ENCODE measurements around the gene CCDC149. TPM values are rescaled to one million over a fixed set of nuclear protein-coding genes. Genes with fewer than 3 reads are reported as not detected.

CCDC149 gene
- total RNA-seq, 1 experiment from 2014 or later = 5.3 TPM

DNA sequence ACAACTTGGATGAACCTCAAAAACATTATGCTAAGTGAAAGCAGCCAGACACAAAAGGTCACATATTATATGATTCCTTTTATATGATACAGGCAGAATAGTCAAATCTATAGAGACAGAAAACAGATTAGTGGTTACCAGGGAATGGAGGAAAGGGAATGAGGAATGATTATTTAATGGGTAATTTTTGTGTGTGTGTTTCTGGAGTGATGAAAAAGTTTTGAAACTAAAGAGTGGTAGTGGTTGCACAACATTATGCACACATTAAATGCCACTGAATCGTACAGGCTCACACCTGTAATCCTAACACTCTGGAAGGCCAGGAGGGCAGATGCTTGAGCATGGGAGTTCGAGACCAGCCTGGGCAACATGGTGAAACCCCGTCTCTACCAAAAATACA, 137.1 kb downstream of the CCDC149 start:
- POLR2A ChIA-PET = no interaction called here

GRCh38 chr4:24775032-24775605, 137.7 kb downstream of the CCDC149 start:
- no peak for DNase-seq (ENCODE audit: low read depth, low spot score)
- no peak overlapping the region for H3K9ac ChIP-seq (ENCODE audit: low read length)
- H3K4me1 ChIP-seq (ENCODE audit: control insufficient read depth in 1 of 2, insufficient read depth in 2 of 2, low read length in 2 of 2) = peaks cover 0 to 8% of the 10 kb centered on the region in 2 experiments; a peak in 2 of 4 replicates
- H3K36me3 ChIP-seq (ENCODE audit: control insufficient read depth in 1 of 2, insufficient read depth in 2 of 2, low read length in 2 of 2) = no peaks in the 10 kb centered on the region
- H3K79me2 ChIP-seq (ENCODE audit: insufficient read depth, low read length) = no peaks in the 10 kb centered on the region
- CTCF ChIA-PET = no interaction called here
- no peak for ATAC-seq
- intact Hi-C loops (cut with micrococcal nuclease) = no loop called here
- no TSS peak for BruUV-seq (replicated peaks)
- POLR2A ChIA-PET = no interaction called here
- RAD21 ChIA-PET (ENCODE audit: low non-redundant PET in 1 of 2, low total read pairs in 2 of 2, uncharacterized antibody in 2 of 2, unreplicated experiment in 2 of 2) = no interaction called here
- no peaks in the 10 kb centered on the region for H3K9me3 ChIP-seq (ENCODE audit: control insufficient read depth in 1 of 2, insufficient read depth in 1 of 2, low read depth in 1 of 2, low read length in 2 of 2)
- H4K20me1 ChIP-seq (ENCODE audit: insufficient read depth) = no peaks in the 10 kb centered on the region
- no peak for TF ChIP-seq SRF (IDR thresholded peaks at IDR 0.05; ENCODE audit: low read depth)
- TF ChIP-seq ZNF274 (IDR thresholded peaks at IDR 0.05; ENCODE audit: low read depth, low read length) = no peak
- no peak overlapping the region for H2AFZ ChIP-seq (ENCODE audit: low read depth, low read length, poor library complexity, severe bottlenecking)
- no peak overlapping the region for H3K27ac ChIP-seq (ENCODE audit: low read depth, low read length)
- H3K4me3 ChIP-seq (replicated peaks in 1 of 2; ENCODE audit: low read depth in 1 of 2, low read length in 2 of 2) = no peak overlapping the region
- H3K9me2 ChIP-seq (ENCODE audit: insufficient read depth) = no peaks in the 10 kb centered on the region
- H3K27me3 ChIP-seq (ENCODE audit: insufficient read depth, low read length) = peaks cover 3% of the 10 kb centered on the region; the same call in 1 of the 2 replicates
- no peak overlapping the region for H3K4me2 ChIP-seq (ENCODE audit: low read length)

More for the DNA sequence above, 137.1 kb downstream of the CCDC149 start:
- peaks cover 0 to 1% of the 10 kb centered on the region in 2 experiments; a peak in 1 of 4 replicates for H3K4me1 ChIP-seq (ENCODE audit: control insufficient read depth in 1 of 2, insufficient read depth in 2 of 2, low read length in 2 of 2)
- no peak overlapping the region for H3K4me2 ChIP-seq (ENCODE audit: low read length)
- H3K9me3 ChIP-seq (ENCODE audit: control insufficient read depth in 1 of 2, insufficient read depth in 1 of 2, low read depth in 1 of 2, low read length in 2 of 2) = no peaks in the 10 kb centered on the region
- CTCF ChIA-PET = no interaction called here
- H3K27me3 ChIP-seq (ENCODE audit: insufficient read depth, low read length) = peaks cover 7% of the 10 kb centered on the region; the same call in 1 of the 2 replicates
- H3K9ac ChIP-seq (ENCODE audit: low read length) = no peak overlapping the region
- intact Hi-C loops (cut with micrococcal nuclease) = no loop called here
- ATAC-seq = no peak
- BruUV-seq (replicated peaks) = no TSS peak
- RAD21 ChIA-PET (ENCODE audit: low non-redundant PET in 1 of 2, low total read pairs in 2 of 2, uncharacterized antibody in 2 of 2, unreplicated experiment in 2 of 2) = no interaction called here
- no peaks in the 10 kb centered on the region for H4K20me1 ChIP-seq (ENCODE audit: insufficient read depth)
- no peaks in the 10 kb centered on the region for H3K9me2 ChIP-seq (ENCODE audit: insufficient read depth)
- TF ChIP-seq EGR1 (IDR thresholded peaks at IDR 0.05; ENCODE audit: low read depth) (no peak), ATF3 (IDR thresholded peaks at IDR 0.05) (no peak), CBX3 (IDR thresholded peaks at IDR 0.05; ENCODE audit: low read depth) (no peak), SP1 (IDR thresholded peaks at IDR 0.05; ENCODE audit: low read depth) (no peak), JUND (IDR thresholded peaks at IDR 0.05) (no peak), ZFX (IDR thresholded peaks at IDR 0.05) (no peak), SRF (IDR thresholded peaks at IDR 0.05; ENCODE audit: low read depth) (no peak), MAX (IDR thresholded peaks at IDR 0.05) (no peak), YY1 (IDR thresholded peaks at IDR 0.05; ENCODE audit: extremely low read depth, insufficient replicate concordance, low read depth, low read length) (no peak), RAD21 (IDR thresholded peaks at IDR 0.05; ENCODE audit: low read depth) (no peak), CEBPB (IDR thresholded peaks at IDR 0.05; ENCODE audit: low read depth) (no peak), EZH2phosphoT487 (IDR thresholded peaks at IDR 0.05; ENCODE audit: borderline replicate concordance) (no peak), ZNF274 (IDR thresholded peaks at IDR 0.05; ENCODE audit: low read depth, low read length) (no peak), POLR2A (IDR thresholded peaks at IDR 0.05; ENCODE audit: borderline replicate concordance, extremely low read depth, insufficient read depth, insufficient read length) (no peak), EZH2 (IDR thresholded peaks at IDR 0.05) (no peak)
- no peak for DNase-seq (ENCODE audit: low read depth, low spot score)
- no peak overlapping the region for H3K4me3 ChIP-seq (replicated peaks in 1 of 2; ENCODE audit: low read depth in 1 of 2, low read length in 2 of 2)
- no peaks in the 10 kb centered on the region for H3K79me2 ChIP-seq (ENCODE audit: insufficient read depth, low read length)
- no peak overlapping the region for H3K27ac ChIP-seq (ENCODE audit: low read depth, low read length)
- no peaks in the 10 kb centered on the region for H3K36me3 ChIP-seq (ENCODE audit: control insufficient read depth in 1 of 2, insufficient read depth in 2 of 2, low read length in 2 of 2)
- no peak overlapping the region for H2AFZ ChIP-seq (ENCODE audit: low read depth, low read length, poor library complexity, severe bottlenecking)
